GM12878 (cell line): Measurements from ENCODE around the gene THBS1. TPM values are rescaled to one million over a fixed set of nuclear protein-coding genes. Genes with fewer than 3 reads are reported as not detected.

ENCODE experiments used
- ATAC-seq: fragments of 200-7000 bp; cut with Tn5 transposase; 3 replicates; pipeline ENCODE4 v1.9.1; 2020; ENCODE audit warnings: mild to moderate bottlenecking, moderate library complexity
- BruUV-seq: library from RNA; stranded (reverse); fragments of 400-500 nt; replicated peaks from 2 replicates; lab custom pipeline; 2021; lab: Mats Ljungman, UMichigan
- CTCF ChIA-PET: fragments of 300-600 bp; sonication (Branson Sonifier 250); formaldehyde crosslinking; extraction: SDS; loops from one replicate; lab custom pipeline; 2021; ENCODE audit warnings: inconsistent platforms; lab: Yijun Ruan, JAX
- POLR2A ChIA-PET: fragments of 350-600 bp; formaldehyde crosslinking; extraction: SDS; loops from one replicate; lab custom pipeline; 2021; ENCODE audit warnings: inconsistent platforms; lab: Charles Lee
- RAD21 ChIA-PET: fragments of 300-600 bp; sonication (Branson Sonifier 250); formaldehyde crosslinking; loops from one replicate; lab custom pipeline; 2023; ENCODE audit warnings: antibody characterized with exemption; ENCODE audit not compliant: unreplicated experiment; lab: Charles Lee
- SMC1A ChIA-PET: fragments of 300-600 bp; sonication (Branson Sonifier 250); formaldehyde crosslinking; loops from one replicate; lab custom pipeline; 2023; ENCODE audit not compliant: unreplicated experiment, uncharacterized antibody; lab: Charles Lee
- DNase-seq: peaks from one replicate; pipeline ENCODE4 v3.0.0-alpha.2; 2011; ENCODE audit warnings: low read depth, low spot score
- FAIRE-seq: peaks from 3 replicates; lab custom pipeline; 2011; peaks lifted over from hg19 to GRCh38; lab: Jason Lieb, UNC
- H2AFZ ChIP-seq: 2 replicates; pipeline ENCODE4 v1.6.0; 2011; ENCODE audit warnings: low read depth, low read length, control low read depth; ENCODE audit not compliant: control insufficient read depth
- H3K27ac ChIP-seq: 2 replicates; pipeline ENCODE4 v1.5.1; 2011; ENCODE audit warnings: control low read depth; ENCODE audit not compliant: control insufficient read depth, insufficient read depth
- H3K27me3 ChIP-seq, 2 experiments: replicated peaks in 1 of 2; 2 replicates each; pipeline versions ENCODE4 v1.6.0 to v1.6.1; 2011; ENCODE audit warnings: low read length in 1 of 2; ENCODE audit not compliant: control insufficient read depth in 2 of 2, insufficient read depth in 2 of 2
- H3K36me3 ChIP-seq, 2 experiments: 2 replicates each; pipeline ENCODE4 v1.5.1; 2011; ENCODE audit warnings: low read length in 1 of 2; ENCODE audit not compliant: control insufficient read depth in 2 of 2, insufficient read depth in 2 of 2
- H3K4me1 ChIP-seq: 2 replicates; pipeline ENCODE4 v1.6.1; 2011; ENCODE audit warnings: mild to moderate bottlenecking, low read length, moderate library complexity, mixed read lengths; ENCODE audit not compliant: control insufficient read depth, insufficient read depth
- H3K4me2 ChIP-seq: 2 replicates; pipeline ENCODE4 v1.6.0; 2011; ENCODE audit warnings: control low read depth; ENCODE audit not compliant: control insufficient read depth, insufficient read depth
- H3K4me3 ChIP-seq: fragments of 200-600 bp; sonication (generic); 2 replicates; pipeline ENCODE4 v1.5.1; 2016
- H3K79me2 ChIP-seq: 2 replicates; pipeline ENCODE4 v1.6.0; 2011; ENCODE audit warnings: low read length; ENCODE audit not compliant: control insufficient read depth, insufficient read depth
- H3K9ac ChIP-seq: 2 replicates; pipeline ENCODE4 v1.8.0; 2011; ENCODE audit warnings: low read length, control low read depth, mixed read lengths; ENCODE audit not compliant: control insufficient read depth, insufficient read depth
- H3K9me3 ChIP-seq: replicated peaks from 3 replicates; pipeline ENCODE4 v1.5.1; 2011; ENCODE audit warnings: mild to moderate bottlenecking, low read length; ENCODE audit not compliant: control insufficient read depth, insufficient read depth
- H4K20me1 ChIP-seq: 2 replicates; pipeline ENCODE4 v1.6.0; 2011; ENCODE audit not compliant: control insufficient read depth, insufficient read depth
- ASH2L ChIP-seq: fragments of 300-600, 200-600 bp; sonication (generic); IDR thresholded peaks from 2 replicates; pipeline ENCODE4 v1.6.1; 2017; ENCODE audit warnings: low read depth, mild to moderate bottlenecking, borderline replicate concordance
- CEBPB ChIP-seq, 2 experiments: fragments of 150-350 bp in 1 of 2; IDR thresholded peaks; 2 replicates each; pipeline ENCODE4 v1.6.1; 2012 to 2014; ENCODE audit warnings: low read depth in 2 of 2, low read length in 2 of 2, borderline replicate concordance in 1 of 2, inconsistent platforms in 1 of 2
- RELA ChIP-seq: fragments of 450-650 bp; IDR thresholded peaks from 2 replicates; pipeline ENCODE4 v1.8.0; 2014; ENCODE audit warnings: borderline replicate concordance; ENCODE audit not compliant: partially characterized antibody
- SIN3A ChIP-seq: IDR thresholded peaks from 2 replicates; pipeline ENCODE4 v1.6.1; 2012; ENCODE audit warnings: low read depth, low read length, improper control_type of control experiment
- WGBS: methylation state at CpG from one replicate; pipeline ENCODE4 v1.1.6; 2016; ENCODE audit warnings: low lambda C conversion rate; ENCODE audit not compliant: insufficient replicate concordance, insufficient coverage; ENCODE audit errors: missing lambda C conversion rate; 5-methylcytosine and 5-hydroxymethylcytosine counted together
- in situ Hi-C: fragments of 300-500 bp; cut with MboI; formaldehyde crosslinking; loops from 9 replicates; pipeline ENCODE4 v1.14.3; 2018; ENCODE audit warnings: mixed read lengths
- intact Hi-C: fragments of 100-400 bp; cut with micrococcal nuclease; formaldehyde crosslinking; loops from one replicate; pipeline ENCODE4 v1.14.2; 2022; ENCODE audit not compliant: unreplicated experiment
- polyA plus RNA-seq, 11 experiments: library from polyadenylated mRNA; depleted of rRNA in 4 of 11; unstranded in 6 of 11; stranded (reverse) in 5 of 11; fragments of >200 nt; fragmentation: Nextera tagmentation in 4 of 11; fragmentation: Illumina TruSeq in 1 of 11; extraction: Ambion mirVana in 4 of 11; extraction: Trizol in 1 of 11; gene quantifications; 1 replicate in 1 of 11; 2 replicates in 10 of 11; pipeline versions ENCODE4 v1.2.1 to v1.2.3, GENCODE V29; 2011 to 2016; ENCODE audit warnings: inconsistent platforms in 2 of 11, missing spikeins in 2 of 11, low read depth in 1 of 11
- total RNA-seq, 4 experiments: library from RNA; depleted of rRNA in 3 of 4; stranded (reverse); fragments of >200 nt in 3 of 4; fragmentation: Illumina TruSeq in 1 of 4; extraction: Trizol in 1 of 4; gene quantifications; 2 replicates each; pipeline versions ENCODE4 v1.2.1 to v1.2.3, GENCODE V29; 2013 to 2021
- TF ChIP-seq, protein P1 (sequence below): fragments of 450-650 bp; IDR thresholded peaks from 2 replicates; pipeline ENCODE4 v1.6.1; 2017; ENCODE audit warnings: borderline replicate concordance
- TF ChIP-seq, protein P2 (sequence below): fragments of 450-650 bp; formaldehyde crosslinking; IDR thresholded peaks from 2 replicates; pipeline ENCODE4 v1.4.0; 2022; ENCODE audit warnings: mild to moderate bottlenecking, moderate library complexity

THBS1 gene
- total and polyA plus RNA-seq, 10 of the 15 experiments (the other 5 are each of a cell fraction or from before 2014, with no cell fraction given): under 0.01 to 1.5 (median 0.23) TPM; not detected in 3

DNA sequence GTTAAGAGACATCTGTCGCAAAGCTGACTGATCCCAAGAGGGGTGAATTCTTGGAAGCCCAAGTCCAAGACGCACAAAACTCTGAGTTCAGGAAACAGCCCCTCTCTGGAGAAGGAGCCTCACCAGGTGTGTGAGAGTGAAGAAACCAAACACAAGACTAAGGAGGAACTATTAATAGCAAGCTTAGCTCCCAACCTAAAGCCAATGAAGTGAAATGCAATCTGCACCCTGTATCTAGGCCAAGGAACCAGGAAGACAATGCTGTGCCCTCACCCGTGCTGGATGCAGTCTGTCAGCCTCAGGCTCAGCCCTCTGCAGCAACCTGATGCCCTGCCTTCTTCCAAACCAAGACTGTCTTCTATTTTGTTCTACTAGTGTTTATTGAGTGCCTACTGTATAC lies 22.5 kb upstream of the THBS1 start (continued):
- TF ChIP-seq, protein P1, sequence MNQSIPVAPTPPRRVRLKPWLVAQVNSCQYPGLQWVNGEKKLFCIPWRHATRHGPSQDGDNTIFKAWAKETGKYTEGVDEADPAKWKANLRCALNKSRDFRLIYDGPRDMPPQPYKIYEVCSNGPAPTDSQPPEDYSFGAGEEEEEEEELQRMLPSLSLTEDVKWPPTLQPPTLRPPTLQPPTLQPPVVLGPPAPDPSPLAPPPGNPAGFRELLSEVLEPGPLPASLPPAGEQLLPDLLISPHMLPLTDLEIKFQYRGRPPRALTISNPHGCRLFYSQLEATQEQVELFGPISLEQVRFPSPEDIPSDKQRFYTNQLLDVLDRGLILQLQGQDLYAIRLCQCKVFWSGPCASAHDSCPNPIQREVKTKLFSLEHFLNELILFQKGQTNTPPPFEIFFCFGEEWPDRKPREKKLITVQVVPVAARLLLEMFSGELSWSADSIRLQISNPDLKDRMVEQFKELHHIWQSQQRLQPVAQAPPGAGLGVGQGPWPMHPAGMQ: no peak
- no peak for TF ChIP-seq CEBPB (IDR thresholded peaks at IDR 0.05; ENCODE audit: borderline replicate concordance in 1 of 2, low read depth in 2 of 2, low read length in 2 of 2)
- TF ChIP-seq, all 136 proteins: peak for 0

- no TSS peak for BruUV-seq
- DNase-seq: no peak
- H4K20me1 ChIP-seq: no peaks in the 10 kb centered on the region
- intact Hi-C loops (no loop called here), in situ Hi-C loops (no loop called here)
- H3K9ac ChIP-seq: no peak overlapping the region
- SMC1A ChIA-PET: no interaction called here
- no peak overlapping the region for H3K27ac ChIP-seq
- H3K79me2 ChIP-seq: no peaks in the 10 kb centered on the region
- no peaks in the 10 kb centered on the region for H3K9me3 ChIP-seq
- H3K4me1 ChIP-seq: no peaks in the 10 kb centered on the region
- H3K4me2 ChIP-seq: no peak overlapping the region
- CTCF ChIA-PET: interaction anchor here (1.4 kb wide), 1 partner anchor 15 kb away, joined by 5 read pairs; no protein-coding TSS in a partner anchor
- POLR2A ChIA-PET: no interaction called here
- no peak for FAIRE-seq
- no peak overlapping the region for H2AFZ ChIP-seq
- ATAC-seq: no peak
- RAD21 ChIA-PET: no interaction called here
- no peaks in the 10 kb centered on the region for H3K27me3 ChIP-seq
- TF ChIP-seq SIN3A (no peak), RELA (no peak), ASH2L (no peak)
- TF ChIP-seq, protein P2, sequence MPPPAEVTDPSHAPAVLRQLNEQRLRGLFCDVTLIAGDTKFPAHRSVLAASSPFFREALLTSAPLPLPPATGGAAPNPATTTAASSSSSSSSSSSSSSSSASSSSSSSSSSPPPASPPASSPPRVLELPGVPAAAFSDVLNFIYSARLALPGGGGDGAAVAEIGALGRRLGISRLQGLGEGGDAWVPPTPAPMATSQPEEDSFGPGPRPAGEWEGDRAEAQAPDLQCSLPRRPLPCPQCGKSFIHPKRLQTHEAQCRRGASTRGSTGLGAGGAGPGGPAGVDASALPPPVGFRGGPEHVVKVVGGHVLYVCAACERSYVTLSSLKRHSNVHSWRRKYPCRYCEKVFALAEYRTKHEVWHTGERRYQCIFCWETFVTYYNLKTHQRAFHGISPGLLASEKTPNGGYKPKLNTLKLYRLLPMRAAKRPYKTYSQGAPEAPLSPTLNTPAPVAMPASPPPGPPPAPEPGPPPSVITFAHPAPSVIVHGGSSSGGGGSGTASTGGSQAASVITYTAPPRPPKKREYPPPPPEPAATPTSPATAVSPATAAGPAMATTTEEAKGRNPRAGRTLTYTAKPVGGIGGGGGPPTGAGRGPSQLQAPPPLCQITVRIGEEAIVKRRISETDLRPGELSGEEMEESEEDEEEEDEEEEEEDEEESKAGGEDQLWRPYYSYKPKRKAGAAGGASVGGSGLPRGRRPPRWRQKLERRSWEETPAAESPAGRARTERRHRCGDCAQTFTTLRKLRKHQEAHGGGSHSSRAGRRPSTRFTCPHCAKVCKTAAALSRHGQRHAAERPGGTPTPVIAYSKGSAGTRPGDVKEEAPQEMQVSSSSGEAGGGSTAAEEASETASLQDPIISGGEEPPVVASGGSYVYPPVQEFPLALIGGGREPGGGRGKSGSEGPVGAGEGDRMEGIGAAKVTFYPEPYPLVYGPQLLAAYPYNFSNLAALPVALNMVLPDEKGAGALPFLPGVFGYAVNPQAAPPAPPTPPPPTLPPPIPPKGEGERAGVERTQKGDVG (CRISPR knock-in tag): no peak
- 5% methylated on average over 4 of the region's 4 CpGs for WGBS
- H3K36me3 ChIP-seq: no peaks in the 10 kb centered on the region
- no peak overlapping the region for H3K4me3 ChIP-seq
Observed at GRCh38 chr15:39564972-39565665, 15.8 kb upstream of the THBS1 start.
